ENCODE data around the gene TBC1D2B.

The TBC1D2B gene

DNA sequence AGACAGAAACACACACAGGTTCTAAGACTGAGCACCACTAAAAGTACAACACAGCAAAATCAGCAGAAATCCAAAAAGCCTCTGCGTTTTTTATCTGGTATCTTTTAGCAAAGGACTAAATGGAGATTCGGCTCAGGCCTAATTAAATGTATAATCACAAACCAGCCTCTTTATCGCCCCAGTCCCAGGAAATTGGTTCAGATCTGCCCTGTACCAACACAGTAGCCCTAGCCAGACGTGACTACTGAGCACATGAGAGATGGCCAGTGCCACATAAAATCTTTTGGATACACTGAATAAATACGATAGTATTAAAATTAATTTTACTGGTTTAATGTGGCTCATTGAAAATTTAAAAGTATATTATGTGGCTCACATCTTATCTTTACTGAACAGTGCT is 19.7 kb downstream of the TBC1D2B start:
- no peak overlapping the region for H3K4me3 ChIP-seq (ENCODE audit: low read depth, low read length)

DNA sequence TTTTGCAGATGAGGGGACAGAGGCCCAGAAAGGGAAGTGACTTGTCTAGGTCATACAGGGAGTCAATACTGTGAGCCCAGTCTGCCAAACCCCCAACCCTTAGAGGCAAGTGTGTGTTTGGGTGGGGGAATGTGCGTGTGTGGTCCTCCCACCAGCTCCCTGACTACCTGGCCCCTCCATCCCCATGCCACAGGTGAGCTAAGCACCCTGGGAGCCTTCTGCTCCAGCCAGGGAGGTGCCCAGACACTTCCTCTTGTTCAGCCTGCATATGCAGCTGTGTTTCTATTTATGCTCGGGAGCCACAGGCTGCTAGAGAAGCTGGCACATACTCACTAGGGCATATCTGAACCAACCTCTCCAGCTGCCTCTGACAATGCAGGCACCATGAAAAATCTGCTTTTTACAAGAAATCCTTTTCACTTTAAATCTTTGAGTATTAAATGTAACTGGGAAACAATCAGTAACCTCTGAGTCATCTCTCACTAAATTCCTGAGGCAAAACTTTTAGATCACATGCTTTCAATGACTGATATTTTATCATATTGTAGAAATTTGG is 20.7 kb downstream of the TBC1D2B start:
- H3K4me3 ChIP-seq (ENCODE audit: low read depth, low read length) = no peak overlapping the region

DNA sequence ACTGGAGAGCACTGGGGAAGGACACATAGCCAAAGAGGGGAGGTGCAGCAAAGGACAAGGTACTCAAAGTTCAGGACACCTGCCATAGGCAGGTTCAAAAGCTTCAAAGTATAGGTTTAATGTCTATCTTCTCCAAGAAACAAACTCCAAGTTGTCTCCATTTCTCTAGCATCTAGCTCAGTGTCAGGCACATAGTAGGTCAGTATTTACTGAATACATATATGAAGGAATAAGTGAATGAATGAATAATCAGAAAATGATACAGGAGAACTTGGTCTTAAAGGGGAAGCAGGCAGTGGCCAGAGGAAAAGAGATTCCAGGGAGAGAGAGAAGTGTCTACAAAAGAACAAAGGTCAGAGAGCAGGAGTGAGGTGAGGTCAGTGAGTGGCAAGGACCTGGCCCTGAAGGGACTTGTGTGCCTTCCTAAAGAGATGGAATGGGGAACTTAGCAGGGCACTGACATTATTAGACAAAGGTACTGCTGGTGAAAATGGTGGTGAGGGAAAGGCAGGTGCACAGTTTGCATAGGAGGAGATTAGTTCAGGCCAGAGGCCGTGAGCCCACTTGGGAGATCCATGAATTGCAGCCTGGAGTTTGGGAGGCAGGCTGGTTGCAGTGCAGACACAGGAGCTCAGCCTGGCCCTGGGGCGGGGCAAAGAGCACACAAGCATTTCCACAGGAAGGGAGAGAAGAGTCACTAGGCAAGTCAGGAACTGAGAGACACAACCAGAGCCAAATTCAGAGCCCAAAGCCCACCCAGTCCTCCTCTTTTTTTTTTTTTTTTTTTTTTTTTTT is 21.4 kb downstream of the TBC1D2B start:
- no peak overlapping the region for H3K4me3 ChIP-seq (ENCODE audit: low read depth, low read length)

DNA sequence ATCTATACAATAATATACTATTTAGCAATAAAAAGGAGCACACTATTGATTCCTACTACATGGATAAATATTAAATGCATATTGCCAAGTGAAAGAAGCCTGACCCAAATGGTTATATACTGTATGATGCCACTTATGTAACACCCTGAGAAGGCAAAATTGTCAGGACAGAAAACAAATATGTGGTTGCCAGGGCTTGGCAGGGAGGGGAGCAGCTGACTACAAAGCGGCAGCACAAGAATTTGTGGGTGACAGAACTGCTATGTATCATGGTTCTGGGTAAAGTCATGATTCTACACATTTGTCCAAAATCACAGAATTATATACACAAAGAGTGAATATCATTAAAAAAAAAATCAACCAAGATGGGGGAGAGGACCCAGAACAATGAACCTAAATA is 22.5 kb downstream of the TBC1D2B start:
- H3K4me3 ChIP-seq (ENCODE audit: low read depth, low read length) = no peak overlapping the region

GRCh38 chr15:78054518-78054917 is 23.0 kb downstream of the TBC1D2B start:
- H3K4me3 ChIP-seq (ENCODE audit: low read depth, low read length) = no peak overlapping the region

DNA sequence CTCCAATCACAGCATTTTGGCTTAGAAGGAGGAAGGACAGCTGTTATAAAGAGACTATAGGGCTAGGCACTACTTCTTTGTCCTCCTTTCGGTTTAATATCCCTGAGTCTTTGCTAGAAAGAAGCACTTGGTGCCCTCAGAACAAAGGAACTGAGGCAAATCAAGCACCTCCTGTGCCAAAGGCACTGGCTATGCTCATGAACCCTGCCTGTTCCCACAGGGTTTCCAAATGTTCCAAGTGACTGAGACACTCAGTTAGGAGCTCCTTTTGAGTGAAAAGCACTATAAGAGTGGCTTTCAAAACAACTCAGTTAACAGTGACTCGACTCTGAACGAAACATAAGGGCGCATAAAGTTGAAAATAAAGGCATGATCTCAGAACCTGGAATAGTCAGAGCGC is 25.0 kb downstream of the TBC1D2B start:
- H3K4me3 ChIP-seq (ENCODE audit: low read depth, low read length) = no peak overlapping the region

GRCh38 chr15:78052001-78052401 is 25.5 kb downstream of the TBC1D2B start:
- H3K4me3 ChIP-seq (ENCODE audit: low read depth, low read length) = no peak overlapping the region

DNA sequence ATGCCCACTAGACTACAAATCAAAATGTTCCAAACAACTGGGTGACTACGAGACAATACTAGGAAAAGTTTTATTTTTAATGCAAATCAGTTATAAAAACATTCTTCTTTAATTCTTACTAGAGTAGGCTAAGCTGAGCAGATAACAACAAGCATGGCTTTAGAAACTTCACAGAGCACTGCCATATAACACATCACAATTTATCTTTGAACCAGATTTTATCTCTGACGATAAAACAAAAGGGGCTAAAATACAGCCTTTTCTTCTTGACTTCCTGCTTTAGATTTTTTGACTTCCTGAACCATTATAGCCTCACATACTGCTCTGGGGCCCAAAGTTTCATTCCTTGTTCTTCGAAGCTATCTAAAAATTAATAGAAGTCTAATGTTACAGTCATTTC is 25.9 kb downstream of the TBC1D2B start:
- H3K4me3 ChIP-seq (ENCODE audit: low read depth, low read length) = no peak overlapping the region

GRCh38 chr15:78050826-78051225 is 26.7 kb downstream of the TBC1D2B start:
- H3K4me3 ChIP-seq (ENCODE audit: low read depth, low read length) = no peak overlapping the region

DNA sequence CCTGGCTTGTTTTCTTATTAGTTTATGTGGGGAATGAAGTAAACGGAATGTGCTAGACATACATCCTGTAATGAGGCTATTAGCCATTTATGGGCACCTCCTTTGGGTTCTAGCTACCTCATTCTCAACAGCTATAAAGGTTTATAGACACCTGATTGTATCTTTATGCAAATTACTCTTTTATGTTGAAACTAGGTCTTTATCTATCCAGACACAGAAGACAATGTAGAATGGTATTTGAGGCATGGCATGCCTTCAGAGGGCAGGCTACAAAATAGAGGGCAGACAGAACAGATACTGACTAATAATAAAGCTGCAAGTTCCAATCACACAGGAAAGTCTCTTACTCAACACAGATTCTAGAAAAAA is 27.1 kb downstream of the TBC1D2B start:
- H3K4me3 ChIP-seq (ENCODE audit: low read depth, low read length) = no peak overlapping the region

DNA sequence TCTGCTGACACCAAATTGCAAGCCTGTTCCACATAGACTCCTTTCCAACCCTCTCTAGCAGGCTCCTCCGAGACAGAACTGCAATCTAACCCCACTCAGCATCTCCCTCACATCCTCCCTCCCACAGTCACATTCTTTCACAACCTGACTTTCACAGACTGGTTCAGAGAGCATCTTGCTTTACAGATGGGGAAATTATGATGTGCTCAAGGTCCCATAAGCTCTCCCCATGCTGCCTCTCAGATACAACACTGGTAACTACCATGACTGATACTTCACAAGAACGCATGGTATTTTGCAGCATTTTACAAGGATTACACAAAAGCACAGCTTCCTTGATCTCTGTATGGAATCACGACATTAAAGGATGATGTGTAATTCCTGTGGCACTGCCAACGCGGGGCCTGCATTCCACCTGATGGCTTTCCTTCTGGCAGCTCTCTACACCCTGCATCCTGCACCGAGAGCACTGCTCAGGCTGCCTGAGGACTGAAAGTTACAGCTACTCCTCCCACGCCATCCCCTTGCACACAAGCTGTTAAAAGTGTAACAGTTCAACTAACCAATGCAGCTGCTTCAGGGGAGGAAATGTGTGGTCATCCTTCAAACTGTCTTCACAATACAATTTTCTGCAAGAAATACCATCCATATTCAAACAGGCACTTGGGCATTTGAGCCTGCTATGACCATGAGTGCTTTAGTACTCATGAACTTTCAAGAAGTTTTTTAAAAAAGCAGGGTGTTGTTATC is 27.6 kb downstream of the TBC1D2B start:
- no peak overlapping the region for H3K4me3 ChIP-seq (ENCODE audit: low read depth, low read length)

DNA sequence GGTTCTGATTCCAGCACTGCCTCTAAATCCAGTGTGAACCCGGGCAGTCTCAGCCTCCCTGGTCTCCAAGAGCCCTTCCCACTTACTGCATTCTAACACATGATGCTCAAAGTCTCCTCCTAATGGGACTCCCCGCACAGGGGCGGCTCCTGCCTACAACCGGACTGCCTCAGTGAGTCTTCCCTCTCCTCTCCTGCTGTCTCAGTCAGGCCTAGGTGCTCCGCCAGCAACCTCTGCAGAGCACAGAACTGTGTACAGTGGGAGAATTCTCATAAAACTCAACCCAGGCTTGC is 28.9 kb downstream of the TBC1D2B start:
- no peak overlapping the region for H3K4me3 ChIP-seq (ENCODE audit: low read depth, low read length)

- H3K4me3 ChIP-seq (ENCODE audit: low read depth, low read length) = no peak overlapping the region
Measured at GRCh38 chr15:78047761-78048627, 29.5 kb downstream of the TBC1D2B start.

GRCh38 chr15:78046796-78047341 is 30.6 kb downstream of the TBC1D2B start:
- no peak overlapping the region for H3K4me3 ChIP-seq (ENCODE audit: low read depth, low read length)

- H3K4me3 ChIP-seq (ENCODE audit: low read depth, low read length) = no peak overlapping the region
Measured at GRCh38 chr15:78045189-78045588, 32.3 kb downstream of the TBC1D2B start.

DNA sequence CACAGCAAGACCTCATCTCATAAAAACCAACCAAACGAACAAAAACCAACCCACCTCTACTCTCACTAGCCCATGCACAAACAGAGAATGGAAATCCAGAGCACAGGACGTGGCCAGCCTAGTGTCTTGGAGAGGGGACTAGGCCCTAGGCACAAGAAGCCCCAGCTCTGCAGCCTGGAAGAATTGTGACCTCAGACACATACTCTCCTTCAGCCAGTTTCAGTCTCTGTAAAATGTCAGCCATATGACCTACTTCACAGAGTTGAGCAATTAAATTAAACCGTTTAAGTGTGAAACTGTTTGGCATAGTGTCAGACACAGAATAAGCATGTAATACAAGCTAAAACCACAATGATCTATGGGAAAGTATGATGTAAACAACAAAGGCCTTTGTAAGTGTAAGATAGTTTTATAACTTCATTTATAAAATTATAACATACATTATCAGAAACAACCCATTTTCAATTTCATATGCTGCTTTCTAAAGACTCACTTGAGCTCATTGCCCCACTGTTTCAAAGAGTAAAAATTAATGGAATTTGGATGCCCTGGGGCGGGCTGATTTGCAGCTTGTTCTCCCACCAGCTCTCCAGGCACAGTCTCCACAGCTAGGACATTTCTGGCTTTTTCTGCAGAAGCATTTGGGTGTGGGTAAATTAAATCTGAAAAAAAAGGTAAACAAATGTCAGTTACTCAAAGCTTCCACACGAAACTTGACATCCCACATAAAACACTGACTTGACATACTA is 32.9 kb downstream of the TBC1D2B start:
- H3K4me3 ChIP-seq (ENCODE audit: low read depth, low read length) = no peak overlapping the region

- H3K4me3 ChIP-seq (ENCODE audit: low read depth, low read length) = no peak overlapping the region
Measured at GRCh38 chr15:78041946-78042345, 35.6 kb downstream of the TBC1D2B start.

DNA sequence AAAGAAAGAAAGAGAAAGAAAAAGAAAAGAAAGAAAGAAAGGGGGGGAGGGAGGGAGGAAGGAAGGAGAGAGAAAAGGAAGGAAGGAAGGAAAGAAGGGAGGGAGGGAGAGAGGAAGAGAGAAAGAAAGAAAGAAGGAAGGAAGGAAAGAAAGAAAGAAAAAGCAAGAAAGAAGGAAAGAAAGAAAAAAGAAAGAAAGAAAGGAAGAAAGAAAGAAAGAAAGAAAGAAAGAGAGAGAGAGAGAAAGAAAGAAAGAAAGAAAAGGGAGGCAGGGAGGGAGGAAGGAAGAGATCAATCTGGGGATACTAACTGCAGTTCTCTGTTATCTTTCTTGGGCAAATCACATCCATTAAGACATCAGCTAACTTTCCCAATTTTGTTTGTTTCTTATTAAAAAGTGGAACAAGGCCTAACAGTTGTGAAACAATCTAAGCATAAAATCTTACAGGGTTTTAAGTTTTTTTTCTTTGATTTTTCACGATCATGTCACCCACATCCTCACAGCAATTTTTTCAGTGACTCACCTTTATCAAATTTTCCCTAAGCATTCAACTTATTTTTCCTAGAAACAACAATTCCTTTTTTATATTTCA is 36.8 kb downstream of the TBC1D2B start:
- H3K4me3 ChIP-seq (ENCODE audit: low read depth, low read length) = no peak overlapping the region

DNA sequence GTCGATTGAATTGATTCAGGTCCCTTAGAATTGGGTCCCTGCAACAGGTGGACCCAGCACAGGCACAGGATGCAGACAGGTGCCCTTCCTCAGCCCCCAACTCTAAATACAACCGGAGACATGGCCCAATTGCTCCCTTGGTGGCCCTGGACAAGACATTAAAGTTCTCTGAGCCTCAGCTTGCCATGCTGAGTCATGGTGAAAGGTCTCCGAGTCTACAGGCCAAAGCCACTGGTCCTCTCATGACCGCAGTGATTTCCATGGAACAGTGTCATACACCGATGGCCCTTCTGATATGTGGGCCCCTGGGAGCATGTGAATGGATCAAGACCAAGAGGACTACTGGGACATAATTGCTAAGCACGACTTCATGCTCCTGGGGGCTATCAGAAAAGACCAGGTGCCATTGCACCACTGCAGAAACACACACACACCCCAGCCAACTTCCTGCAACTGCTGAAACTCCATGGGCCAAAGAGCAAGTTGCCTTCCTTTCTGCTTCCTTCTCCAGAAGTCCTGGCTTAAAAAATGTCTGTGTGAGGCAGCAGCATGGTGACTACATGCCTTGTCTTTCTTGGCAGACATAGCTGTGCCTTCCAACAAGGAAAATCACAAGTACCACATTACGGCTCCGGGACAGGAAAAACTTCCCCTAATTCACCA is 38.8 kb downstream of the TBC1D2B start:
- H3K4me3 ChIP-seq (ENCODE audit: low read depth, low read length) = no peak overlapping the region
